H9 (cell line): ENCODE data around the gene CAMKK1. TPM values are rescaled to one million over a fixed set of nuclear protein-coding genes. Genes with fewer than 3 reads are reported as not detected.

ENCODE experiments used
- DNase-seq: peaks from one replicate; pipeline ENCODE4 v3.0.0-alpha.2; 2017
- H2AFZ ChIP-seq: one replicate; pipeline ENCODE4 v1.6.1; 2013; ENCODE audit warnings: mild to moderate bottlenecking, low read length, control low read depth, moderate library complexity
- H2AK5ac ChIP-seq: 2 replicates; pipeline ENCODE4 v1.6.1; 2013; ENCODE audit warnings: low read length, control low read depth, mixed read lengths; ENCODE audit not compliant: insufficient read length
- H2BK120ac ChIP-seq: one replicate; pipeline ENCODE4 v1.6.1; 2013; ENCODE audit warnings: low read depth, mild to moderate bottlenecking, low read length, control low read depth, inconsistent platforms; ENCODE audit not compliant: poor library complexity, severe bottlenecking
- H2BK12ac ChIP-seq: 2 replicates; pipeline ENCODE4 v1.6.1; 2013; ENCODE audit warnings: low read length, control low read depth, mixed read lengths, low read depth; ENCODE audit not compliant: insufficient read length
- H2BK15ac ChIP-seq: 2 replicates; pipeline ENCODE4 v1.6.1; 2013; ENCODE audit warnings: low read depth, low read length, control low read depth
- H2BK20ac ChIP-seq: one replicate; pipeline ENCODE4 v1.6.1; 2013; ENCODE audit warnings: low read depth, mild to moderate bottlenecking, low read length, control low read depth, inconsistent platforms; ENCODE audit not compliant: poor library complexity, severe bottlenecking
- H2BK5ac ChIP-seq: 2 replicates; pipeline ENCODE4 v1.6.1; 2013; ENCODE audit warnings: low read length, control low read depth, mixed read lengths; ENCODE audit not compliant: insufficient read length
- H3K14ac ChIP-seq: 2 replicates; pipeline ENCODE4 v1.6.1; 2013; ENCODE audit warnings: low read length, control low read depth; ENCODE audit not compliant: insufficient read depth
- H3K18ac ChIP-seq: 2 replicates; pipeline ENCODE4 v1.6.1; 2013; ENCODE audit warnings: low read depth, mild to moderate bottlenecking, mixed read lengths, low read length, control low read depth; ENCODE audit not compliant: insufficient read length
- H3K23ac ChIP-seq: 2 replicates; pipeline ENCODE4 v1.6.1; 2013; ENCODE audit warnings: low read length, control low read depth, mixed read lengths, low read depth; ENCODE audit not compliant: insufficient read length
- H3K23me2 ChIP-seq: 2 replicates; pipeline ENCODE4 v1.6.1; 2013; ENCODE audit warnings: low read depth, mild to moderate bottlenecking, mixed read lengths, low read length, control low read depth; ENCODE audit not compliant: insufficient read length, poor library complexity, severe bottlenecking
- H3K27ac ChIP-seq: 2 replicates; pipeline ENCODE4 v1.5.1; 2013; ENCODE audit warnings: low read length, control low read depth, mixed read lengths, low read depth; ENCODE audit not compliant: insufficient read length
- H3K27me3 ChIP-seq: 2 replicates; pipeline ENCODE4 v1.6.1; 2013; ENCODE audit warnings: low read length, control low read depth, inconsistent platforms; ENCODE audit not compliant: insufficient read depth
- H3K4ac ChIP-seq: 2 replicates; pipeline ENCODE4 v1.6.1; 2013; ENCODE audit warnings: low read depth, mild to moderate bottlenecking, control low read depth, inconsistent platforms, low read length, moderate library complexity
- H3K4me1 ChIP-seq: 2 replicates; pipeline ENCODE4 v1.6.1; 2013; ENCODE audit warnings: low read length, control low read depth, inconsistent platforms; ENCODE audit not compliant: insufficient read depth
- H3K4me2 ChIP-seq: 2 replicates; pipeline ENCODE4 v1.6.1; 2013; ENCODE audit warnings: low read length, control low read depth, mixed read lengths; ENCODE audit not compliant: insufficient read length, insufficient read depth
- H3K56ac ChIP-seq: 2 replicates; pipeline ENCODE4 v1.6.1; 2013; ENCODE audit warnings: low read depth, mild to moderate bottlenecking, mixed read lengths, low read length, control low read depth; ENCODE audit not compliant: insufficient read length
- H3K79me1 ChIP-seq: 2 replicates; pipeline ENCODE4 v1.6.1; 2013; ENCODE audit warnings: low read depth, mild to moderate bottlenecking, moderate library complexity, low read length, control low read depth, inconsistent platforms; ENCODE audit not compliant: insufficient read depth, poor library complexity, severe bottlenecking
- H3K79me2 ChIP-seq: 2 replicates; pipeline ENCODE4 v1.6.1; 2013; ENCODE audit warnings: low read length, control low read depth, inconsistent platforms; ENCODE audit not compliant: insufficient read depth
- H3K9ac ChIP-seq: 2 replicates; pipeline ENCODE4 v1.6.1; 2013; ENCODE audit warnings: low read length, control low read depth, mixed read lengths; ENCODE audit not compliant: insufficient read length; ENCODE audit errors: extremely low read depth
- H3K9me3 ChIP-seq: one replicate; pipeline ENCODE4 v1.6.1; 2013; ENCODE audit warnings: low read depth, low read length, inconsistent platforms; ENCODE audit not compliant: control insufficient read depth
- H3T11ph ChIP-seq: one replicate; pipeline ENCODE4 v1.6.1; 2013; ENCODE audit warnings: mild to moderate bottlenecking, low read length, control low read depth, inconsistent platforms
- H4K20me1 ChIP-seq: one replicate; pipeline ENCODE4 v1.6.1; 2013; ENCODE audit not compliant: control insufficient read depth, insufficient read length, insufficient read depth
- H4K5ac ChIP-seq: 2 replicates; pipeline ENCODE4 v1.6.1; 2013; ENCODE audit warnings: low read depth, mild to moderate bottlenecking, mixed read lengths, low read length, control low read depth; ENCODE audit not compliant: insufficient read length
- H4K8ac ChIP-seq: replicated peaks from 2 replicates; pipeline ENCODE4 v1.6.1; 2013; ENCODE audit warnings: low read length, control low read depth, mixed read lengths, low read depth; ENCODE audit not compliant: insufficient read length
- H4K91ac ChIP-seq: 2 replicates; pipeline ENCODE4 v1.6.1; 2013; ENCODE audit warnings: low read depth, mild to moderate bottlenecking, moderate library complexity, mixed read lengths, low read length, control low read depth; ENCODE audit not compliant: insufficient read length
- H3K27ac Mint-ChIP-seq, 3 experiments: 2 replicates in 2 of 3; 3 replicates in 1 of 3; pipeline ENCODE4 v1.8.0; 2020 to 2021; ENCODE audit warnings: mixed read lengths in 3 of 3, mild to moderate bottlenecking in 1 of 3, moderate library complexity in 1 of 3
- H3K27me3 Mint-ChIP-seq: 2 replicates; pipeline ENCODE4 v1.8.0; 2021; ENCODE audit warnings: low read depth, mild to moderate bottlenecking, moderate library complexity, mixed read lengths
- H3K36me3 Mint-ChIP-seq, 3 experiments: 2 replicates in 2 of 3; 3 replicates in 1 of 3; pipeline ENCODE4 v1.8.0; 2020 to 2021; ENCODE audit warnings: low read depth in 3 of 3, mixed read lengths in 3 of 3; ENCODE audit not compliant: insufficient read depth in 1 of 3
- H3K4me1 Mint-ChIP-seq, 2 experiments: 2 replicates each; pipeline ENCODE4 v1.8.0; 2020; ENCODE audit warnings: mixed read lengths in 2 of 2
- H3K4me3 Mint-ChIP-seq, 2 experiments: 2 replicates in 1 of 2; 3 replicates in 1 of 2; pipeline ENCODE4 v1.8.0; 2020 to 2021; ENCODE audit warnings: mild to moderate bottlenecking in 2 of 2, mixed read lengths in 2 of 2, moderate library complexity in 1 of 2
- H3K9me3 Mint-ChIP-seq, 2 experiments: 2 replicates in 1 of 2; 3 replicates in 1 of 2; pipeline ENCODE4 v1.8.0; 2020; ENCODE audit warnings: mild to moderate bottlenecking in 2 of 2, mixed read lengths in 2 of 2, moderate library complexity in 1 of 2
- CTCF ChIP-seq: fragments of 200-600 bp; sonication (generic); conservative IDR thresholded peaks from 3 replicates; pipeline ENCODE4 v1.8.0; 2021; ENCODE audit warnings: antibody characterized with exemption, mild to moderate bottlenecking
- WGBS: extraction: QIAGEN DNeasy Blood & Tissue Kit; methylation state at CpG from one replicate; pipeline ENCODE4 v1.1.7; 2013; ENCODE audit warnings: missing lambda C conversion rate, low lambda C conversion rate, mixed read lengths; ENCODE audit not compliant: insufficient read length; ENCODE audit errors: extremely low coverage; 5-methylcytosine and 5-hydroxymethylcytosine counted together
- total RNA-seq: library from RNA; stranded (reverse); gene quantifications from 2 replicates; pipeline ENCODE4 v1.2.1, GENCODE V29; 2021

CAMKK1 gene
- total RNA-seq, 1 experiment from 2014 or later: 6.7 TPM

GRCh38 chr17:3887394-3887793 lies 5.5 kb downstream of the CAMKK1 start:
- Histone ChIP-seq H2BK5ac (no peak overlapping the region), H3K23me2 (peaks cover 6% of the 10 kb centered on the region), H2BK12ac (no peak overlapping the region), H3K4ac (no peak overlapping the region; the same call in 1 of the 2 replicates), H2BK120ac (no peak overlapping the region), H3K4me1 (peaks cover 2% of the 10 kb centered on the region; the same call in 1 of the 2 replicates), H3K23ac (no peak overlapping the region), H3K79me2 (no peaks in the 10 kb centered on the region), H2AK5ac (no peak overlapping the region), H3K18ac (no peak overlapping the region), H4K20me1 (no peaks in the 10 kb centered on the region), H3K79me1 (no peaks in the 10 kb centered on the region), H3K56ac (no peak overlapping the region), H3K9ac (no peak overlapping the region), H2BK20ac (no peak overlapping the region), H3T11ph (no peak overlapping the region), H3K4me2 (no peak overlapping the region), H3K14ac (no peak overlapping the region), H2BK15ac (no peak overlapping the region), H3K27me3 (no peaks in the 10 kb centered on the region), H4K8ac (no peak overlapping the region), H2AFZ (no peak overlapping the region), H4K91ac (no peak overlapping the region), H3K27ac (no peak overlapping the region), H3K9me3 (no peaks in the 10 kb centered on the region), H4K5ac (no peak overlapping the region)
- peaks cover 8% of the 10 kb centered on the region for H3K27me3 Mint-ChIP-seq
- no peak for TF ChIP-seq CTCF
- no peak overlapping the region for H3K27ac Mint-ChIP-seq
- no peak overlapping the region for H3K4me3 Mint-ChIP-seq
- H3K9me3 Mint-ChIP-seq: no peaks in the 10 kb centered on the region
- no peak for DNase-seq
- H3K36me3 Mint-ChIP-seq: peaks cover 0 to 7% (median 1%) of the 10 kb centered on the region in 3 experiments; a peak in 4 of 7 replicates
- H3K4me1 Mint-ChIP-seq: peaks cover 22 to 44% of the 10 kb centered on the region in 2 experiments
- WGBS: no CpG with 5 or more reads among the region's 2 CpGs
